K562 treated with DMSO at 1 percent for 12 hours (cell line): ENCODE data around the gene KLHDC8B. TPM values are rescaled to one million over a fixed set of nuclear protein-coding genes. Genes with fewer than 3 reads are reported as not detected.

Experiments
- total RNA-seq: library from RNA; unstranded; fragments of 300-600 nt; gene quantifications from 2 replicates; pipeline ENCODE4 v1.2.3, GENCODE V29; 2022; ENCODE audit not compliant: insufficient read depth

KLHDC8B gene
- 39.3 and 51.2 TPM in 2 replicates for total RNA-seq

DNA sequence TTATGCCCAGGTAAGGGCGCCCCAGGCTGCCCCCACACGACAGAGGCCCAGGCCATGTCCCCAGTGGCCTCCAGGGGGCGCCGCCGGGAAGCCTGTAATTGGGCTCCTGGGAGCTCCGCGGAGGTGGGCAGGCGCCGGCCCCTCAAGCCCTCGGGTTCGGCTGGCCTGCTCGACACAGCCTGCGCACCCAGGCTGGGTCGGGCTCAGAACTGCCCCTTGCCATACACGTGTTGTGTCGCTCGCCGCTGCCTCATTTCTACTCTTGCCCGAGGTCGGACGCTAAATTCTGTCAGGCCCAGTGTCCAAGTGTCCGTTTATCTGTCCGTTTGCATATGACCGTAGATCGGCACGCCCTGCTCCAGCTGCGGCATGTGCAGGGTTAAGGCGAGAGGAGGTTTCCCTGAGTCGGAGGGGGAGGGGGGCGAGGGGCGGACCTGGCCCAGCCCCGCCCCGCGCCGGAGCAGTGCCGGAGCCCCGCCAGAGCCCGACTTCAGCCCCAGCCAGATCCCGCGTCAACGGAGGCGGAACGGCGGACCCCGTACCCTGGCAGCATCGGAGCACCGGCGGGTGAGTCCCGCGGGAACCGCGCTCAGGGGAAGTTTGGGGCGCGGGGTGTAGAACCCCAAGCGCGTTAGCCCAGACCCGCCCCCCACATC lies at the start of gene KLHDC8B:
Gene KLHDC8B, plus strand, starts transcription at position 480 of the 656 bp plus-strand sequence. CDS start 1,172 bp downstream, outside the sequence.

DNA sequence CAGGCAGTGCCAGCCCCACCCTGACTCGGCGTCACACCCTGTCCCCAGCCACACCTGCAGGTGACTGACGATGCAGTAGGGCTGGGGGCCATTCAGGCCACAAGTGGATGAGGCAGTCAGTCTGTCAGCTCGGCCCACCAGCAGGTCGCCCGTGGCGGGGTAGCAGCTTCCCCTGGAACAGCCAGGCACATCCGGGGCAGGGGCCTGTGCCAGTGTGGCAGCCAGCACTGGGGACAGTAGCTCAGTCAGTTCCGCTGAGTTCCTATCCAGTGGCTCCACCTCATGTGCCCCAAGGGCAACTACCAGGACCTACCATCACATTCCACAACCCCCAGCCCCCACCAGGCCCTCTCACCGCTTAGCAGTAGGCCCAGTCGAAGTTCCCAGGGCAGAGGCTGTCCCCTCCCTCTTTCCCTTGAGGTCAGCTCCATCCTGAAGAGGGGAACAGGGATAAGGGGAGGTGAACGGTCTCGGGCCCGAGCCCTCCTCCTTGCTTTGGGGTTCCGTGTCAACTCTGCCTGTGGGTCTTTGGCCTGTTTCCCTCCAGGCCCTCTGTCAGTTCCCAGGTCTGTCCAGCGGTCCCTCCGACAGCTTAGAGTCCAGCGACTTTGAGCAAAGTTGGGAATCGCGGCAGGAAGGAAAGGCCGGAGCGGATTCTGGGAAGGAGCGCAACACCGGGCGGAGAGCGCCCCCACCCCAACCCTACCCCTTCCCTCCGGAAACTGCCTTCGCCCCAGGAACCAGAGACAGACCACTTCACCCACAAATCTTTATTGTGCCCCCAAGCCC lies 38.8 kb upstream of the KLHDC8B start, which contains the start of gene LAMB2:
Gene LAMB2, minus strand, starts transcription at position 614 of the 789 bp plus-strand sequence. Its CDS starts 183 bp downstream, at position 431.

DNA sequence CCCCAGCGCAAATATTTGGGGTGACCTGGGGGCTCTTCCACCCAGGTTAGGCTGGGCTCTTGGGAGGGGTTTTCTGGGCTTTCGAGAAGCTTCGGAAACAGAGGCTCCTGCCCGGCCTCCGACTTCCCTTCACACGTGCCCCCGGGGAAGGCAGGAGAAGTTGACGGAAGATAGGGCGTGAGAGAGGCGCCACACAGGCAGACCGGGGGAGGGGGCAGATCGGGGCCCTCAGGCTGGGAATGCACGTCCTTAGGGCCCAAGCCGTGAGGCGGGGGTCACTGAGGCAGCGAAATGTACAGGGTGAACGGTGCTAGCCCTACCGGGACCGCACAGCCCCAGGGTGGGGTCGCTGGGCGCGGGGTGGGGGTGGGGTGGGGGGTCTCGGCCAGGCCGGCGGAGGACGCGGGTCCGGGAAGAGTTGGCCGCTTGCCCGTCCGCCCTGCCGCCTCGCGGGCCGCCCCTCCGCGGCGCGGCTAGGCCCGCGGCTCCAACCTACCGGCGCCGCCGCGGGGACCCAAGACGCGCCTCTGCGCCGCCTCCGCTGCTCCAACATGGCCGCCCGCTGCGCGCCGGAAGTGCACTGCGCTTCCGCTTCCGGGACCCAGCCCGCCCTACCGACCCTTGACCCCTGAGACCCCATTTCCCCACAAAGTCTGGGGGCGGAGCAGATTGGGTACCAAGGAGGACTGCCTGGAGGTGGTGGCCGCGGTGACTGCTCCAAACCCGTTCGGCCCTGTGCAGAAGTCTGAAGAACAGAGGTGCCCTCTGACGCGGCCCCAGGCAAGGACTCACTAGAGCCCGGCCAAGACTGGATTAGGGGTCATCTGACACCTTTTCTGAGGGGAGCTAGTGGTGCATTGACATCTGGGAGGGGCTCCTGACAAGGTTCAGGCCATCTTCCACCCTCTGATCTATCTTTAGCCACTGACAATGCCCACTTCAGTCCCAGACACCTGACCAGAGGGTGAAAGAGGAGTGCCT lies 5.3 kb upstream of the KLHDC8B start, which contains the start of gene CCDC71:
Gene CCDC71, minus strand, starts transcription at position 561 of the 981 bp plus-strand sequence. CDS start 2,123 bp downstream, outside the sequence.

Other genes with a start within 250 kb of the KLHDC8B start
- gene P4HTM, start 181.4 kb upstream of the KLHDC8B start, total RNA-seq: 1.0 and 1.2 TPM in 2 replicates
- 65.3 and 89.4 TPM in 2 replicates for gene WDR6, start 164.2 kb upstream of the KLHDC8B start, total RNA-seq
- gene DALRD3, start 153.0 kb upstream of the KLHDC8B start, total RNA-seq: 13.1 and 15.2 TPM in 2 replicates
- gene NDUFAF3, start 149.5 kb upstream of the KLHDC8B start, total RNA-seq: 23.1 and 36.9 TPM in 2 replicates
- 249 and 251 TPM in 2 replicates for gene IMPDH2, start 142.2 kb upstream of the KLHDC8B start, total RNA-seq
- gene QRICH1, start 77.5 kb upstream of the KLHDC8B start, total RNA-seq: 16.5 and 49.3 TPM in 2 replicates
- gene QARS1, start 66.8 kb upstream of the KLHDC8B start, total RNA-seq: 368 and 553 TPM in 2 replicates
- 29.2 and 56.3 TPM in 2 replicates for gene USP19, start 50.8 kb upstream of the KLHDC8B start, total RNA-seq
- gene LAMB2, start 38.5 kb upstream of the KLHDC8B start, total RNA-seq: 23.1 and 34.9 TPM in 2 replicates
- gene CCDC71, start 5.3 kb upstream of the KLHDC8B start, total RNA-seq: 9.9 and 11.5 TPM in 2 replicates
- gene C3orf62, start 105.6 kb downstream of the KLHDC8B start, total RNA-seq: 4.9 and 8.5 TPM in 2 replicates
- 7.2 and 14.1 TPM in 2 replicates for gene USP4, start 168.5 kb downstream of the KLHDC8B start, total RNA-seq
- not detected in 2 replicates for gene GPX1, start 186.8 kb downstream of the KLHDC8B start, total RNA-seq
- gene RHOA, start 240.4 kb downstream of the KLHDC8B start, total RNA-seq: 174 and 289 TPM in 2 replicates
- gene TCTA, start 240.8 kb downstream of the KLHDC8B start, total RNA-seq: 7.1 and 9.2 TPM in 2 replicates